A172 (cell line): Measurements from ENCODE around the gene SCGB1C1. TPM values are rescaled to one million over a fixed set of nuclear protein-coding genes. Genes with fewer than 3 reads are reported as not detected.

Experiments used
- DNase-seq: peaks from one replicate; pipeline ENCODE4 v3.0.0-alpha.2; 2015; ENCODE audit warnings: low spot score
- total RNA-seq: library from RNA; depleted of rRNA; stranded (reverse); fragments of >200 nt; shearing (Covaris generic); gene quantifications from 2 replicates; pipeline ENCODE4 v1.2.3, GENCODE V29; 2014

SCGB1C1 gene
- total RNA-seq, 1 experiment from 2014 or later, result not detected

- DNase-seq, result no peak
Observed at GRCh38 chr11:205221-206001, 12.5 kb downstream of the SCGB1C1 start.

- no peak for DNase-seq
Observed at GRCh38 chr11:206002-206384, 13.1 kb downstream of the SCGB1C1 start.

GRCh38 chr11:206526-207207 lies 13.8 kb downstream of the SCGB1C1 start:
- no peak for DNase-seq

- DNase-seq, result peak; percentile 98
Observed at GRCh38 chr11:207208-207862, 14.5 kb downstream of the SCGB1C1 start, which contains the start of the genes BET1L and RIC8A. Gene BET1L, minus strand, starts transcription at chr11:207399. Its CDS starts 78 bp downstream, at chr11:207321. Gene RIC8A, plus strand, starts transcription at chr11:207708. Its CDS starts 1,147 bp downstream, at chr11:208855.

GRCh38 chr11:207863-208180 lies 14.9 kb downstream of the SCGB1C1 start:
- peak; percentile 51 for DNase-seq

- peak; percentile 64 for DNase-seq
Observed at GRCh38 chr11:208181-208916, 15.5 kb downstream of the SCGB1C1 start.

- DNase-seq, result no peak
Observed at GRCh38 chr11:208917-209260, 16.0 kb downstream of the SCGB1C1 start.

GRCh38 chr11:209275-210121 lies 16.6 kb downstream of the SCGB1C1 start:
- no peak for DNase-seq

- DNase-seq, result peak; percentile 83
Observed at GRCh38 chr11:210122-210802, 17.4 kb downstream of the SCGB1C1 start.

GRCh38 chr11:210803-211180 lies 17.9 kb downstream of the SCGB1C1 start:
- DNase-seq, result no peak

- no peak for DNase-seq
Observed at GRCh38 chr11:211295-211694, 18.4 kb downstream of the SCGB1C1 start.

GRCh38 chr11:211741-212140 lies 18.9 kb downstream of the SCGB1C1 start:
- no peak for DNase-seq

- DNase-seq, result no peak
Observed at GRCh38 chr11:212150-213100, 19.5 kb downstream of the SCGB1C1 start.

- peak; percentile 27 for DNase-seq
Observed at GRCh38 chr11:213111-213510, 20.2 kb downstream of the SCGB1C1 start.

- DNase-seq, result no peak
Observed at GRCh38 chr11:214083-214482, 21.2 kb downstream of the SCGB1C1 start.

- peak; percentile 27 for DNase-seq
Observed at GRCh38 chr11:215581-216037, 22.7 kb downstream of the SCGB1C1 start.

- DNase-seq, result no peak
Observed at GRCh38 chr11:216081-216974, 23.4 kb downstream of the SCGB1C1 start.

- DNase-seq, result peak; percentile 63
Observed at GRCh38 chr11:217704-218103, 24.8 kb downstream of the SCGB1C1 start.
